NCI-H1417 (cell line): ENCODE results near the gene GMPPB.

Experiments used
- DNase-seq, 3 experiments: peaks; one replicate each; lab custom pipeline; 2025; lab: John Stamatoyannopoulos, UW

The GMPPB gene

DNA sequence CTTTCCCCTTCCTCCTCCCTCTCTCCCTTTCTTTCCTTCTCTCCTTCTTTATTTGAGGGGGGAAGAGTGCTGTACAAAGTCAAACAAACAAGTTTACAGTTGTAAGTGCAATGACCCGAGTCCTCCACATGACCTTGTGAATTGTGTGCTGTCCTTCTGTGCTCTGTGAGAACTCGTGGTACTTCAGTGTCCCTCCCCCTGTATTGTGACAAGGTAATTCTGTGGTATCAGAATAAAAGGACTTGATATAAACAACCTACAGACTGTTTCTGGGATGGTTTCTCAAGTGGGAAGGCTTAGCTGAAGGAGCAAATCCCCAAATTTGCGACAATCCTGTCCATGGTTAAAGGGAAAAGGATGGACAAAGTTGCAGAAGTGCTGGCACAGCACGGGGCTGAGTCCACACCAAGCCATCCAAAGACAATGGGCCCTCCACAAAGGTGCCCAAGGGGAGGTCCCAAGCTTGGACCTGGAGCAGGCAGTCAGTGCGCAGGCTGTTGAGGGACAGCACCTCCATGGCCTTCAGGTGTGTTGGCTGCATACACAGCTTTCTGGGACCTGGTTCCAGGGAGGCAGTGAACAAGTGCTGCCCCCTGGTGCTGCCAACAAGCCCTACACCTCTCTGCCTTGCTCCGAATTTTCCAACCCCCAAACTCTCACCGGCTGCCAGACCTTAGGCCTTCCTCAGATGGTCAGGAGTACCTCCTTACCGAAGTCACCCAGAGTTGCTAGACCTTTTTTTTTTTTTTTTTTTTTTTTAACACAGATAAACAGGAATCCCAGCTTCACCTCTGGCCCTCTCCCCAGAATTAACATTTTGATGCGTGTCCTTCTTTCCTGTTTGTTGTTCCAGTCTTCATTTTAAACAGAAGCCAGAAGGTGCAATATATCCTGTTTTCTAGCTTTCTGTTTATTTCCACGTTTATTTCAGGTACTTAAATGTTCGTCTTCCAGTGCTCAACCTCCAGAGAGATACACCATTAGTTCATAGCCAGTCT, 52.2 kb downstream of the GMPPB start:
- no peak for DNase-seq

DNA sequence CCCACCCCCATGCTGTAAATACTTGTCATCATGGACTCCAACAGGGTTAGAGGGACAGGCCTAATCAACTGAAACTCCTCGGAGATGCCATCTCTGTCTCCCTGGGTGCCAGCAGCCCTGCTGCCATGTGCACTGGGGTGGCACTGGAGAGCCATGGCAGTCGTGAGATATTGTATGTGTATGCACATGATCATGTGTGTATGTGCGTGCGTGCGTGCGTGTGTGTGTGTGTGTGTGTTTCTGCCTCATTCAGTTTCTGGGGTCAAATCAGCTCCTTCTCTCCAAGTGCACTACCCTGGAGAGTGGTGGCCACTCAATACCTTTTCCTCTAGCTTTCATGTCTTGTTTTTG, 52.8 kb downstream of the GMPPB start:
- no peak for DNase-seq
